Lower leg skin (tissue), 3 donors: Measurements from ENCODE around the gene ZCCHC7.

ENCODE experiments used
- CTCF ChIP-seq, 3 donors: fragments of 450-650 bp; IDR thresholded peaks; one replicate each; pipeline ENCODE4 v1.5.1; 2016; ENCODE audit warnings: antibody characterized with exemption in 3 of 3, mild to moderate bottlenecking in 3 of 3, moderate library complexity in 2 of 3
- POLR2A ChIP-seq, 2 donors: fragments of 450-650 bp; IDR thresholded peaks; one replicate each; pipeline ENCODE4 v1.6.1; 2016 to 2017; ENCODE audit warnings: antibody characterized with exemption in 2 of 2, mild to moderate bottlenecking in 1 of 2, moderate library complexity in 1 of 2

- no peak for TF ChIP-seq CTCF (IDR thresholded peaks at IDR 0.05)
- TF ChIP-seq POLR2A (IDR thresholded peaks at IDR 0.05) = no peak
Observed at GRCh38 chr9:37191403-37192089, 71.2 kb downstream of the ZCCHC7 start.
